Thoracic aorta (tissue), 2 donors: ENCODE data around the gene CPA3. TPM values are rescaled to one million over a fixed set of nuclear protein-coding genes. Genes with fewer than 3 reads are reported as not detected.

ENCODE experiments used
- ATAC-seq: fragments of 150-250 bp; one replicate; pipeline ENCODE4 v1.8.0; 2017; ENCODE audit warnings: low read depth; ENCODE audit not compliant: insufficient number of reproducible peaks, low FRiP score
- DNase-seq: peaks from one replicate; pipeline ENCODE4 v3.0.0-alpha.2; 2020; ENCODE audit warnings: low spot score
- H3K27ac ChIP-seq, 2 donors: fragments of 200-600 bp; sonication (generic); 1 replicate in 1 of 2; 2 replicates in 1 of 2; pipeline ENCODE4 v1.5.1; 2016; ENCODE audit warnings: mild to moderate bottlenecking in 2 of 2, moderate library complexity in 2 of 2
- H3K27me3 ChIP-seq: fragments of 200-600 bp; sonication (generic); replicated peaks from 2 replicates; pipeline ENCODE4 v1.6.0; 2016; ENCODE audit warnings: mild to moderate bottlenecking; ENCODE audit not compliant: insufficient read depth
- H3K36me3 ChIP-seq: fragments of 200-600 bp; sonication (generic); one replicate; pipeline ENCODE4 v1.5.1; 2016
- H3K4me1 ChIP-seq, 2 donors: fragments of 200-600 bp; sonication (generic); 1 replicate in 1 of 2; 2 replicates in 1 of 2; pipeline versions ENCODE4 v1.5.1 to v1.6.0; 2016; ENCODE audit warnings: low read depth in 2 of 2, mild to moderate bottlenecking in 1 of 2; ENCODE audit not compliant: control insufficient read depth in 1 of 2
- H3K4me3 ChIP-seq: fragments of 200-600 bp; sonication (generic); 2 replicates; pipeline ENCODE4 v1.5.1; 2016; ENCODE audit warnings: mild to moderate bottlenecking
- H3K9me3 ChIP-seq: fragments of 200-600 bp; sonication (generic); 2 replicates; pipeline ENCODE4 v1.5.1; 2016
- total RNA-seq, 2 donors: library from RNA; depleted of rRNA; stranded (reverse); fragments of >200 nt; gene quantifications; one replicate each; pipeline versions ENCODE4 v1.1.0 to v1.2.3, GENCODE V29; 2016
- TF ChIP-seq, protein P1 (sequence below): fragments of 200-600 bp; sonication (generic); IDR thresholded peaks from one replicate; pipeline ENCODE4 v1.5.1; 2019; ENCODE audit warnings: antibody characterized with exemption

The CPA3 gene
- total RNA-seq, 2 donors from 2014 or later: 19.5 to 31.8 TPM

- ATAC-seq (no peak), DNase-seq (no peak)
- no peaks in the 10 kb centered on the region for H3K27me3 ChIP-seq
- H3K4me1 ChIP-seq: no peaks in the 10 kb centered on the region
- no peaks in the 10 kb centered on the region for H3K9me3 ChIP-seq
- H3K27ac ChIP-seq: no peak overlapping the region
- TF ChIP-seq, protein P1, sequence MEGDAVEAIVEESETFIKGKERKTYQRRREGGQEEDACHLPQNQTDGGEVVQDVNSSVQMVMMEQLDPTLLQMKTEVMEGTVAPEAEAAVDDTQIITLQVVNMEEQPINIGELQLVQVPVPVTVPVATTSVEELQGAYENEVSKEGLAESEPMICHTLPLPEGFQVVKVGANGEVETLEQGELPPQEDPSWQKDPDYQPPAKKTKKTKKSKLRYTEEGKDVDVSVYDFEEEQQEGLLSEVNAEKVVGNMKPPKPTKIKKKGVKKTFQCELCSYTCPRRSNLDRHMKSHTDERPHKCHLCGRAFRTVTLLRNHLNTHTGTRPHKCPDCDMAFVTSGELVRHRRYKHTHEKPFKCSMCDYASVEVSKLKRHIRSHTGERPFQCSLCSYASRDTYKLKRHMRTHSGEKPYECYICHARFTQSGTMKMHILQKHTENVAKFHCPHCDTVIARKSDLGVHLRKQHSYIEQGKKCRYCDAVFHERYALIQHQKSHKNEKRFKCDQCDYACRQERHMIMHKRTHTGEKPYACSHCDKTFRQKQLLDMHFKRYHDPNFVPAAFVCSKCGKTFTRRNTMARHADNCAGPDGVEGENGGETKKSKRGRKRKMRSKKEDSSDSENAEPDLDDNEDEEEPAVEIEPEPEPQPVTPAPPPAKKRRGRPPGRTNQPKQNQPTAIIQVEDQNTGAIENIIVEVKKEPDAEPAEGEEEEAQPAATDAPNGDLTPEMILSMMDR: no peak
- no peak overlapping the region for H3K4me3 ChIP-seq
- H3K36me3 ChIP-seq: no peaks in the 10 kb centered on the region
These were observed 17.7 kb upstream of the CPA3 start for GRCh38 chr3:148847351-148847750.

DNA sequence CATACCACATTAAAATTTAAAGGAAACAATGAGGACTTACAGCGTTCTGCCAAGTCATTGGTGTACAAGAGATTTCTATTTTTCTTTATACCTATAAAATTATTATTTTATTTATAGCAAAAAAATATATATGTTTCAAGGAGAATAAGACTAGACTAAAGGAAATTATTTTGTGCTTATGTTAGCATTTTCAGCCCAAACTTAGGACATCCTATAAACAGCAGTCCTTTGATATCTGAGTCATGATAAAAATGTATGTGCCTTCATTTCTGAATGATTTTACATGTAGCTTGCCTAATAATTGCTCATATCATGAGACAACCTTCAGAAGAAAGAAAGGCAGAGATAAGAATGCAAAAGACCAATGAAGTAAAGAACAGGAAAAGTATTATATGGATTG lies 16.7 kb upstream of the CPA3 start:
- no peaks in the 10 kb centered on the region for H3K36me3 ChIP-seq
- H3K9me3 ChIP-seq: no peaks in the 10 kb centered on the region
- ATAC-seq: no peak
- no peak for DNase-seq
- H3K4me1 ChIP-seq: no peaks in the 10 kb centered on the region
- H3K27me3 ChIP-seq: no peaks in the 10 kb centered on the region
- no peak overlapping the region for H3K27ac ChIP-seq
- TF ChIP-seq, protein P1: no peak
- no peak overlapping the region for H3K4me3 ChIP-seq

DNA sequence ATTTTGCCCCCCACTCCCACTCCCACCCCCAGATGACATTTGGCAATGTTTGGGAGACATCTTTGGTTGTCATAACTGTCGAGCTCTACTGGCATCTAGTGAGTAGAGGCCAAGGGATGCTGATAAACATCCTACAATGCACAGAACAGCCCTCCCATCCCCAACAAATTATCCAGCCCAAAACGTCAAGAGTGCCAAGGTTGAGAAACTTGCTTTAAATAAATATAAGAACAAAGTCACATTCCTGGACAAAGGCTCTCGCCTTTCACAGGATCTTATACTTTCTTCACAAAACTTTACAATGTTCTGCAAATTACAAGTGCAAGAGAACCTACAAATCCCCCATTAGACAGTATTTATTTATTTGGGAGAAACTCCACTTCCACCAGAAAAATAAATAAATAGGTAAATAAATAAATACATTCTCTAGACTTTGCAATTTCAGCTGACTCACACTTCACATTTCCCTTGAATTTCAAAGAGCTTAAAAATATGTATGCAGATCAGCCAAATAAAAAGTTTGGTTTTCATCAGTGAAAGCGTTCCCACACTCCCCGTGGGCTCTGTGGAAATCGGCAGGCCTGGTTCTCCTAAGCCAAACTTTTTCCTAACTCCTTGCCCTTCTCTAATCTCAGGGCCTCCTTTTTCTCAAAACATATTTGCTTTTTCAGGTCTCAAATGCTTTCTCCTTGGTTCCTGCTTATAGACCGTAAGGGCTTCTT lies 12.7 kb upstream of the CPA3 start:
- no peaks in the 10 kb centered on the region for H3K36me3 ChIP-seq
- no peaks in the 10 kb centered on the region for H3K9me3 ChIP-seq
- ATAC-seq (no peak), DNase-seq (no peak)
- no peaks in the 10 kb centered on the region for H3K27me3 ChIP-seq
- H3K4me1 ChIP-seq: no peaks in the 10 kb centered on the region
- no peak overlapping the region for H3K27ac ChIP-seq
- no peak overlapping the region for H3K4me3 ChIP-seq
- TF ChIP-seq, protein P1: no peak

- ATAC-seq: no peak
- DNase-seq: no peak
- no peak overlapping the region for H3K27ac ChIP-seq
- no peaks in the 10 kb centered on the region for H3K9me3 ChIP-seq
- TF ChIP-seq, protein P1: no peak
- H3K36me3 ChIP-seq: no peaks in the 10 kb centered on the region
- no peak overlapping the region for H3K4me3 ChIP-seq
- no peaks in the 10 kb centered on the region for H3K4me1 ChIP-seq
- H3K27me3 ChIP-seq: no peaks in the 10 kb centered on the region
These were observed 12.0 kb upstream of the CPA3 start for GRCh38 chr3:148853076-148853475.

- ATAC-seq (no peak), DNase-seq (no peak)
- no peaks in the 10 kb centered on the region for H3K9me3 ChIP-seq
- no peak overlapping the region for H3K4me3 ChIP-seq
- no peak overlapping the region for H3K27ac ChIP-seq
- no peaks in the 10 kb centered on the region for H3K36me3 ChIP-seq
- H3K4me1 ChIP-seq: no peaks in the 10 kb centered on the region
- TF ChIP-seq, protein P1: no peak
- no peaks in the 10 kb centered on the region for H3K27me3 ChIP-seq
These were observed 11.0 kb upstream of the CPA3 start for GRCh38 chr3:148854061-148854460.
